NT2/D1 (cell line): ENCODE data around the gene SLC39A11.

Experiments used
- DNase-seq: peaks from one replicate; pipeline ENCODE4 v3.0.0-alpha.2; 2011; ENCODE audit warnings: low read depth, low spot score
- H3K27me3 ChIP-seq: 2 replicates; pipeline ENCODE4 v1.6.0; 2011; ENCODE audit warnings: mild to moderate bottlenecking; ENCODE audit not compliant: insufficient read length, insufficient read depth
- H3K36me3 ChIP-seq: 2 replicates; pipeline ENCODE4 v1.6.1; 2011; ENCODE audit warnings: mild to moderate bottlenecking, low read length, mixed read lengths; ENCODE audit not compliant: insufficient read depth, insufficient read length
- H3K4me1 ChIP-seq: 2 replicates; pipeline ENCODE4 v1.5.1; 2011; ENCODE audit not compliant: insufficient read depth, insufficient read length
- H3K4me3 ChIP-seq: 2 replicates; pipeline ENCODE4 v1.5.1; 2011; ENCODE audit warnings: low read depth; ENCODE audit not compliant: insufficient read length
- H3K9ac ChIP-seq: 2 replicates; pipeline ENCODE4 v1.6.0; 2011; ENCODE audit warnings: low read depth; ENCODE audit not compliant: insufficient read length
- H3K9me3 ChIP-seq: 2 replicates; pipeline ENCODE4 v1.5.1; 2011; ENCODE audit warnings: mild to moderate bottlenecking, low read length; ENCODE audit not compliant: insufficient read depth
- SUZ12 ChIP-seq: IDR thresholded peaks from 2 replicates; pipeline ENCODE4 v1.6.1; 2011; ENCODE audit not compliant: insufficient read length, insufficient read depth; ENCODE audit errors: extremely low read depth
- YY1 ChIP-seq: IDR thresholded peaks from 2 replicates; pipeline ENCODE4 v1.6.1; 2011; ENCODE audit not compliant: insufficient read length, insufficient read depth
- ZNF274 ChIP-seq: IDR thresholded peaks from 2 replicates; pipeline ENCODE4 v1.6.1; 2011; ENCODE audit warnings: mild to moderate bottlenecking, low read depth, low read length

Gene SLC39A11

GRCh38 chr17:73025041-73025560 is 67.4 kb downstream of the SLC39A11 start:
- DNase-seq, result no peak
- Histone ChIP-seq H3K27me3 (no peaks in the 10 kb centered on the region), H3K9me3 (no peaks in the 10 kb centered on the region), H3K36me3 (peaks cover 2% of the 10 kb centered on the region), H3K9ac (no peak overlapping the region), H3K4me3 (no peak overlapping the region), H3K4me1 (peaks cover 2% of the 10 kb centered on the region)
- no peak for TF ChIP-seq ZNF274
- TF ChIP-seq YY1, result no peak
- no peak for TF ChIP-seq SUZ12

GRCh38 chr17:73023759-73024158 is 68.7 kb downstream of the SLC39A11 start:
- DNase-seq, result no peak
- Histone ChIP-seq H3K9ac (no peak overlapping the region), H3K36me3 (no peaks in the 10 kb centered on the region), H3K9me3 (peaks cover 6% of the 10 kb centered on the region; the same call in 1 of the 2 replicates), H3K4me1 (peaks cover 2% of the 10 kb centered on the region), H3K27me3 (no peaks in the 10 kb centered on the region), H3K4me3 (no peak overlapping the region)
- TF ChIP-seq YY1 (no peak), ZNF274 (no peak)

- DNase-seq, result no peak
- Histone ChIP-seq H3K9me3 (peaks cover 15% of the 10 kb centered on the region), H3K4me1 (peaks cover 2% of the 10 kb centered on the region), H3K36me3 (no peaks in the 10 kb centered on the region), H3K4me3 (no peak overlapping the region), H3K27me3 (no peaks in the 10 kb centered on the region), H3K9ac (no peak overlapping the region)
- TF ChIP-seq ZNF274 (no peak), YY1 (no peak), SUZ12 (no peak)
Measured at GRCh38 chr17:73022694-73023093, 69.8 kb downstream of the SLC39A11 start.

GRCh38 chr17:73021771-73022170 is 70.7 kb downstream of the SLC39A11 start:
- Histone ChIP-seq H3K36me3 (no peaks in the 10 kb centered on the region), H3K4me1 (peaks cover 2% of the 10 kb centered on the region), H3K9me3 (peaks cover 16% of the 10 kb centered on the region), H3K4me3 (no peak overlapping the region), H3K27me3 (no peaks in the 10 kb centered on the region), H3K9ac (no peak overlapping the region)
- TF ChIP-seq SUZ12 (no peak), ZNF274 (no peak), YY1 (no peak)
- no peak for DNase-seq

GRCh38 chr17:73020110-73020509 is 72.4 kb downstream of the SLC39A11 start:
- Histone ChIP-seq H3K9ac (no peak overlapping the region), H3K27me3 (no peaks in the 10 kb centered on the region), H3K4me3 (no peak overlapping the region), H3K36me3 (no peaks in the 10 kb centered on the region), H3K9me3 (peaks cover 16% of the 10 kb centered on the region), H3K4me1 (peaks cover 2% of the 10 kb centered on the region)
- no peak for TF ChIP-seq YY1
- TF ChIP-seq ZNF274, result no peak
- no peak for TF ChIP-seq SUZ12
- no peak for DNase-seq

GRCh38 chr17:73018599-73018998 is 73.9 kb downstream of the SLC39A11 start:
- peaks cover 2% of the 10 kb centered on the region for H3K4me1 ChIP-seq

GRCh38 chr17:73017658-73018057 is 74.8 kb downstream of the SLC39A11 start:
- no peak for DNase-seq
- Histone ChIP-seq H3K4me3 (no peak overlapping the region), H3K9ac (no peak overlapping the region), H3K36me3 (no peaks in the 10 kb centered on the region), H3K9me3 (peaks cover 16% of the 10 kb centered on the region), H3K27me3 (no peaks in the 10 kb centered on the region), H3K4me1 (peaks cover 3% of the 10 kb centered on the region)
- TF ChIP-seq YY1 (no peak), SUZ12 (no peak), ZNF274 (no peak)

More at GRCh38 chr17:73018599-73018998, 73.9 kb downstream of the SLC39A11 start:
- Histone ChIP-seq H3K36me3 (no peaks in the 10 kb centered on the region), H3K27me3 (no peaks in the 10 kb centered on the region), H3K4me3 (no peak overlapping the region), H3K9ac (no peak overlapping the region), H3K9me3 (peaks cover 16% of the 10 kb centered on the region)
- TF ChIP-seq SUZ12, result no peak
- no peak for TF ChIP-seq ZNF274
- no peak for TF ChIP-seq YY1
- no peak for DNase-seq

GRCh38 chr17:73015722-73016276 is 76.7 kb downstream of the SLC39A11 start:
- DNase-seq, result no peak
- no peaks in the 10 kb centered on the region for H3K27me3 ChIP-seq
- no peak overlapping the region for H3K9ac ChIP-seq
- peaks cover 16% of the 10 kb centered on the region for H3K9me3 ChIP-seq
- H3K36me3 ChIP-seq, result no peaks in the 10 kb centered on the region
- TF ChIP-seq ZNF274 (no peak), SUZ12 (no peak), YY1 (no peak)
- peaks cover 3% of the 10 kb centered on the region for H3K4me1 ChIP-seq
- H3K4me3 ChIP-seq, result no peak overlapping the region
